Measurements from ENCODE around the gene PTGDR.

GRCh38 chr14:52318062-52318461 lies 50.6 kb downstream of the PTGDR start:
- TF ChIP-seq EZH2 (IDR thresholded peaks at IDR 0.05; ENCODE audit: low read depth), result no peak
- TF ChIP-seq, protein P1, sequence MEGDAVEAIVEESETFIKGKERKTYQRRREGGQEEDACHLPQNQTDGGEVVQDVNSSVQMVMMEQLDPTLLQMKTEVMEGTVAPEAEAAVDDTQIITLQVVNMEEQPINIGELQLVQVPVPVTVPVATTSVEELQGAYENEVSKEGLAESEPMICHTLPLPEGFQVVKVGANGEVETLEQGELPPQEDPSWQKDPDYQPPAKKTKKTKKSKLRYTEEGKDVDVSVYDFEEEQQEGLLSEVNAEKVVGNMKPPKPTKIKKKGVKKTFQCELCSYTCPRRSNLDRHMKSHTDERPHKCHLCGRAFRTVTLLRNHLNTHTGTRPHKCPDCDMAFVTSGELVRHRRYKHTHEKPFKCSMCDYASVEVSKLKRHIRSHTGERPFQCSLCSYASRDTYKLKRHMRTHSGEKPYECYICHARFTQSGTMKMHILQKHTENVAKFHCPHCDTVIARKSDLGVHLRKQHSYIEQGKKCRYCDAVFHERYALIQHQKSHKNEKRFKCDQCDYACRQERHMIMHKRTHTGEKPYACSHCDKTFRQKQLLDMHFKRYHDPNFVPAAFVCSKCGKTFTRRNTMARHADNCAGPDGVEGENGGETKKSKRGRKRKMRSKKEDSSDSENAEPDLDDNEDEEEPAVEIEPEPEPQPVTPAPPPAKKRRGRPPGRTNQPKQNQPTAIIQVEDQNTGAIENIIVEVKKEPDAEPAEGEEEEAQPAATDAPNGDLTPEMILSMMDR (conservative IDR thresholded peaks at IDR 0.05), result no peak

Data from PC-9 (cell line).